HG03432 (cell line): ENCODE results near the gene IDH2.
"Not testable (repeated sequence)": the region's sequence is repeated elsewhere in the genome, so short reads cannot be mapped to it uniquely, and the experiment has no call there.

Experiments used
- ATAC-seq: cut with Tn5 transposase; IDR thresholded peaks from one replicate; pipeline ENCODE4 v1.9.1; 2021; ENCODE audit warnings: mild to moderate bottlenecking, moderate library complexity; ENCODE audit not compliant: unreplicated experiment

IDH2 gene

GRCh38 chr15:90115783-90116182, 13.5 kb upstream of the IDH2 start:
- no peak for ATAC-seq

GRCh38 chr15:90114451-90114901, 12.2 kb upstream of the IDH2 start:
- ATAC-seq = no peak

GRCh38 chr15:90113166-90113565, 10.9 kb upstream of the IDH2 start:
- ATAC-seq = no peak

GRCh38 chr15:90109163-90109751, 7.0 kb upstream of the IDH2 start:
- ATAC-seq = not testable (repeated sequence)

- ATAC-seq = not testable (repeated sequence)
Measured at GRCh38 chr15:90108038-90108437, 5.8 kb upstream of the IDH2 start.

- no peak for ATAC-seq
Measured at GRCh38 chr15:90106522-90107117, 4.4 kb upstream of the IDH2 start.

- no peak for ATAC-seq
Measured at GRCh38 chr15:90105521-90105920, 3.3 kb upstream of the IDH2 start.

- ATAC-seq = no peak
Measured at GRCh38 chr15:90104551-90104950, 2.3 kb upstream of the IDH2 start.

GRCh38 chr15:90103701-90104329, 1.5 kb upstream of the IDH2 start:
- ATAC-seq = no peak

- ATAC-seq = peak; percentile 7
Measured at GRCh38 chr15:90101130-90101968, 919 bp downstream of the IDH2 start.

- ATAC-seq = no peak
Measured at GRCh38 chr15:90099868-90100831, 2.1 kb downstream of the IDH2 start.

GRCh38 chr15:90099072-90099867, 3.0 kb downstream of the IDH2 start:
- no peak for ATAC-seq

- peak; percentile 62 for ATAC-seq
Measured at GRCh38 chr15:90097475-90097874, 4.8 kb downstream of the IDH2 start.

GRCh38 chr15:90095521-90095959, 6.7 kb downstream of the IDH2 start:
- ATAC-seq = no peak

- no peak for ATAC-seq
Measured at GRCh38 chr15:90091156-90091931, 10.9 kb downstream of the IDH2 start.

GRCh38 chr15:90090226-90090848, 11.9 kb downstream of the IDH2 start:
- no peak for ATAC-seq

GRCh38 chr15:90087454-90088154, 14.7 kb downstream of the IDH2 start:
- no peak for ATAC-seq

GRCh38 chr15:90086868-90087268, 15.4 kb downstream of the IDH2 start:
- no peak for ATAC-seq
